Forelimb muscle (tissue), 1 donor: Measurements from ENCODE around the gene MAP2K1. TPM values are rescaled to one million over a fixed set of nuclear protein-coding genes. Genes with fewer than 3 reads are reported as not detected.
"Not testable (repeated sequence)": the region's sequence is repeated elsewhere in the genome, so short reads cannot be mapped to it uniquely, and the experiment has no call there.

Experiments
- DNase-seq: peaks from one replicate; pipeline ENCODE4 v3.0.0-alpha.2; 2013; ENCODE audit warnings: low read depth
- polyA plus RNA-seq: library from polyadenylated mRNA; unstranded; fragments of 120-200 nt; gene quantifications from one replicate; pipeline ENCODE4 v1.2.1, GENCODE V29; 2013; ENCODE audit not compliant: insufficient read length

The MAP2K1 gene
- polyA plus RNA-seq, 1 donor: 109 TPM

GRCh38 chr15:66424963-66425612, 38.4 kb downstream of the MAP2K1 start:
- DNase-seq: no peak

DNA sequence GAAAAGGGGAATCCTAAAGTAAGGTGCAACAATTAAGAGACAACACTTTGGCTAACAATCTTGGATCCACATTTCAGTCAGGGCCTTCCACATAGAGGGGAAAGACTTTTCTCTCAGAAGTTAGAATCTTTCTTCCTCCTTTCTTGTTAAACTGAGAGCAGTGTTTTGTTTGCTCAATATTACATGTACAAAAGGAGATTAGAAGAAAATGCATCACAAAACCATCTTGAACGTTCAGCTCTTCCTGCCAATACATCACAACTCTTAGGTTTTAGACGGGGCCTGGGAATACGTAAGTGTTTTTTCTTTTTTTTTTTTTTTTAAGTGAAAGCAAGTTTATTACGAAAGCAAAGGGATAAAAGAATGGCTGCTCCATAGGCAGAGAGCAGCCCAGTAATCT, 39.1 kb downstream of the MAP2K1 start:
- DNase-seq: no peak

DNA sequence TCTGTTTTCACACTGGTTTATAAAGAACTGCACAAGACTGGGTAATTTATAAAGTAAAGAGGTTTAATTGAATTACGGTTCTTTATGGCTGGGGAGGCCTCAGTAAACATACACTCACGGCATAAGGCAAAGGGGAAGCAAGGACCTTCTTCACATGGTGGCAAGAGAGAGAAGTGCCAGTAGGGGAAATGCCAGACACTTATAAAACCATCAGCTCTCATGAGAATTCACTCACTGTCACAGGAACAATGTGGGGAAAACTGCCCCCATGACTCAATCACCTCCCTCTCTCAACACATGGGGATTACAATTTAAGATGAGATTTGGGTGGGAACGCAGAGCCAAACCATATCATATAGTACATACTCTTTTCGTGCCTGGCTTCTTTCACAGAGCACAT, 42.4 kb downstream of the MAP2K1 start:
- no peak for DNase-seq

DNA sequence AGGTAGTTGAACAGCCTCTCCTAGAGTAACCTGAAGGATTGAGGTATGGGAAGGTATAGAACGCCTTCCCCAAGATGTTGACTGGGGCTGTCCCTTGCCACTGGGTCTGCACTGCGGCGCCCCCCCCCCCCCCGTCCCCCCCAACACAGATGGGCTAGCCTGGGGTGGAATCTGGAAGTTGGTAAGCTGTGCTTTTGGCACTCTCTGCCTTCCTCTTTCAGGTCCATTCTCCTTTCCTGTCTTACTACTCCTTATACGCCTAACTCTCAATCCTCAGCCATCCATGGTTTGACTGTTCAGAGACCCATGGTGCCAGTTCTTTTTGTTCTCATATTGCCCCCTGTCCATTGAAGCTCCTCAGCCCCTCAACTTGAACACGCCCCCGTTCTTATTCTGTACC, 42.8 kb downstream of the MAP2K1 start:
- no peak for DNase-seq

DNA sequence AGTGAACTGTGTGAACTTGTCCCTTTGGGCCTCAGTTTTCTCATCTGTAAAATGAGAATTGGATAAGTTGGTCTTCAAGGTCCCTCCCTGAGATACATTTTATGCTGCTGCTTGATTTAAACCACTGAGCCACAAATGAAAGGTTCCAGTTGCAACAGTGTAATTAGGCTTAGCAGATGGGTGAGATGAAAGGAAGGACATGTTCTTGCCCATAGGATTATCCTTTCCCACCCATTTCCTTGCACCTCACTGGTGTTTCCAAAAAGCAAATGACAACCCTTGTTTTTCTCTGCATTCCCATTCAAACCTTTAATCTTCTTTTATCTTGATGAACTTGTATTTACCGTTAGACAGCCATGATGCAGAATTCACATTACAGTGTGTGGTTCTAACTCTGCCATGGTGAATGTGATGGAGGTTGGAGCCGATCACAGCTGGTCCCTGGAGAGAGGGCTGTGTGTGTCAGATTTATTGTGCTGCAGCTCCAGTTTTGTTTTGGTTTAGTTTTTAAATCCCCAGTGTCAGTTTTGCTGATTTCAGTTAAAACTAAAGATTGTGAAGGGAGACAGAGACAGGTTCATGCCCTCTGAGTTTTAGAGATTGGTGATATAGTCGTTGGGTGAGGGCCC, 44.0 kb downstream of the MAP2K1 start:
- DNase-seq: no peak

- no peak for DNase-seq
These were observed 47.0 kb downstream of the MAP2K1 start for GRCh38 chr15:66433726-66434125.

GRCh38 chr15:66440501-66440900, 53.8 kb downstream of the MAP2K1 start:
- no peak for DNase-seq

- DNase-seq: no peak
These were observed 65.7 kb downstream of the MAP2K1 start for GRCh38 chr15:66452420-66452819.

DNA sequence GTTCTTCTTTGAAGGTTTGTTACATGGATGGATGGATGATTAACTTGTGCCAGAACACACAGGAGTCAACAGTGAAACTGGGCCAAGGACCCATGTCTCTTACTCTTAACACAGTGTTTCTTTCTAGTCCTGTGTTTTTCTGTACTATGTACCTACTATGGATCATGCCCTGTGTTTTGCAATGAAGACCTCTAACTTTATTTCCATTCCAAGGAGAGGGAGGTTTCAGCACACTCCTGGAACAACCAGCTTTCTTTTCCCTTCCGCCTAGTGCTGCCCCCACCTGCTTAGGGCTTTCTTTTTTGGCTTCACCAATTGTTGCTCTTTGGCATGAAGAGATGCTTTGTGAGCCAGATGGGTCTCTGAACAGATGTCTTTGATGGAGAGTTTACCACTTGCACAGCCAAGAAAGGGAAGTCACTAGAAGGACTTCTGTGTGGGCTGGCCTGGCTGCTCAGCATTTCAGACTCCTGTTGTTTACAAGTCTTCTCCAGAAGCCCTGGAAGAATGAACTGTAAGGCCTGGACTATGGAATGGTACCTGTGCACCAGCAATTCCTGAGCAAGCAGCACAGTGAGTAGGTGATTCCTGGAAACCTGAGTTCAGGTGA, 66.4 kb downstream of the MAP2K1 start:
- peak; percentile 13 for DNase-seq

DNA sequence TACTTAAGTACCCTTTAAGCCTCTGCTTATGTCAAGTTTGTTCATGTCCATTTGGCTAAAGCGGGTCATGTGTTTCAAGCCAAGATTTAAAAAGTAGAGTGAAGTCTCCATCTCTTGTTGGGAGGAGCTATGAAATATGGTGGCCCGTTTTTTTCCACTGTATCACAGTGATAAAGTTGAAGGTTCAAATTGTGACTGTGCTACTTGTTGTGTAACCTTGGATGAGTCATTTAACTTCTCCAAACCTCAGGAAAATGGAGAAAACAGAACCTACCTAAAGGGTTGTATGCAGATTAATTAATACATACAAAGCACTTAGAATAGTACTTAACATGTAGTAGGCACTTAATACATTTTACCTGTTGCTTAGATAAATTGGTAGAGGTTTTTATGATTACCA, 67.4 kb downstream of the MAP2K1 start:
- no peak for DNase-seq

GRCh38 chr15:66456211-66456610, 69.5 kb downstream of the MAP2K1 start:
- DNase-seq: no peak

DNA sequence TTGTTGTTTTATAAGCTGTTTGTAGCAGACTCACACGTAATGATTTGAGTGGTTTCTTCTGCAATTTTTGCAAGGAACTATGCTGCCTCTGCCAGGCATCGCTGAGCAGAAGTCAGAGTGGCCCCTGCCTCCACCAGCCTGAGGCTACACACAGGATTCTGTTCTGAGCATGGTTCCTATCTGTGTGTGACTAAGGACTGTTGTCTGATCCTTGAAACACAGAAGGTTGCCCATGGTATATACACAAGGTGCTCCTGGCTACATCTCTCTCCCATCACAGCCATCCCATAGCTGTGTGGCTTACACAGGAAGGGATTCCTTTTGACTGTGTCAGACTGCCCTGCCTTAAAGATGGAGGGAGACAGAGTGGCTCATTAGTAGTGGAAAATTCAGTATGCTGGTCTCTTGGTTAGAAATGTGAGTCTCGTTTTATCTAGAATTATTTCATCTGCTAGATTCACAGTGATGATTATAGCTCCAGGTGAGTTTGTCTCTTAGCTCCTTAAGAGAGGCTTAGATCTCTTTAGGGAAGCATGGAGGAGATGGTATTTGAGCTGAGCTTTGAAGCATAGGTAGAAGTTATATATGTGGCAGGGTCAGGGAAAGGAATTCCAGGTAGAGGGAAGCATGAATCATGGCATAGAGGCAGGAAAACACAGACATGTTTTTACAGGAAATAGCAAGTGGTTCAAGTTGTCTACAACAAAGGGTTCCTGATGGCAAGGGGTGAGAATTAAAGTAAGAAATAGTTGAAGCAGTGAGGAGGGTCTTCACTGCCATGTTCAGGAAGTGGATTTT, 73.3 kb downstream of the MAP2K1 start:
- DNase-seq: no peak

DNA sequence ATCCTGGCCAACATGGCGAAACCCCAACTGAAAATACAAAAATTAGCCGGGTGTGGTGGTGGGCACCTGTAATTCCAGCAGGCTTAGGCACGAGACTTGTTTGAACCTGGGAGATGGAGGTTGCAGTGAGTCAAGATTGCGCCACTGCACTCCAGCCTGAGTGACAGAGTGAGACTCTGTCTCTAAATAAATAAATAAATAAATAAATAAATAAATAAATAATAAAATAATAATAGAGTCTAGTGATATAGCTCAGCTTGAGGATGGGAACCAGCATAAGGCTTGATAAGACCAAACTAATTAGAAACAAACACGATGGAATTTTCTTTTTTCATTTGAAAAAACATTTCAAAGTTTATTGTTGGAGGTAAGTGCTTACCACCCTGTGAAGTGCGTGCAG, 74.6 kb downstream of the MAP2K1 start:
- not testable (repeated sequence) for DNase-seq

GRCh38 chr15:66461917-66462316, 75.2 kb downstream of the MAP2K1 start:
- no peak for DNase-seq

GRCh38 chr15:66462627-66463026, 75.9 kb downstream of the MAP2K1 start:
- DNase-seq: no peak

DNA sequence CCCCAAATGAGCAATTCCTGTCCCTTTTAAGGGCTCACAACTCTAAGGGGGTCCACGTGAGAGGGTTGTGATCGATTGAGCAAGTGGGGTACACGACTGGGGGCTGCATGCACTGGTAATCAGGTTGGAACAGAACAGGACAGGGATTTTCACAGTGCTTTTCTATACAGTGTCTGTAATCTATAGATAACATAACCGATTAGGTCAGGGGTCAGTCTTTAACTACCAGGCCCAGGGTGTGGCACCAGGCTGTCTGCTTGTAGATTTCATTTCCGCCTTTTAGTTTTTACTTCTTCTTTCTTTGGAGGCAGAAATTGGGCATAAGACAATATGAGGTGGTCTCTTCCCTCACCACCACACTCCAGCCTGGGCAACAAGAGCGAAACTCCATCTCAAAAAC, 78.6 kb downstream of the MAP2K1 start:
- not testable (repeated sequence) for DNase-seq

- not testable (repeated sequence) for DNase-seq
These were observed 80.7 kb downstream of the MAP2K1 start for GRCh38 chr15:66467162-66468040.

DNA sequence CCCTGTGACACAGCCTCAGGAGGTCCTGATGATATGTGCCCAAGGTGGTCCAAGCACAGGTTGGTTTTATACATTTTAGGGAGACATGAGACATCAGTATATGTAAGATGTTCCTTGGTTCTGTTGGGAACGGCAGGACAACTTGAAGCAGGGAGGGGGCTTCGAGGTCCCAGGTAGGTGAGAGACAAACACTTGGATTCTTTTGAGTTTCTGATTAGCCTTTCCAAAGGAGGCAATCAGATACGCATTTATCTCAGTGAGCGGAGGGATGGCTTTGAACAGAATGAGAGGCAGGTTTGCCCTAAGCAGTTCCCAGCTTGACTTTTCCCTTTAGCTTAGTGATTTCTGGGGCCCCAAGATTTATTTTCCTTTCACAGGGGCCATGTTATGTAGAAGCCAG, 84.1 kb downstream of the MAP2K1 start:
- DNase-seq: not testable (repeated sequence)

DNA sequence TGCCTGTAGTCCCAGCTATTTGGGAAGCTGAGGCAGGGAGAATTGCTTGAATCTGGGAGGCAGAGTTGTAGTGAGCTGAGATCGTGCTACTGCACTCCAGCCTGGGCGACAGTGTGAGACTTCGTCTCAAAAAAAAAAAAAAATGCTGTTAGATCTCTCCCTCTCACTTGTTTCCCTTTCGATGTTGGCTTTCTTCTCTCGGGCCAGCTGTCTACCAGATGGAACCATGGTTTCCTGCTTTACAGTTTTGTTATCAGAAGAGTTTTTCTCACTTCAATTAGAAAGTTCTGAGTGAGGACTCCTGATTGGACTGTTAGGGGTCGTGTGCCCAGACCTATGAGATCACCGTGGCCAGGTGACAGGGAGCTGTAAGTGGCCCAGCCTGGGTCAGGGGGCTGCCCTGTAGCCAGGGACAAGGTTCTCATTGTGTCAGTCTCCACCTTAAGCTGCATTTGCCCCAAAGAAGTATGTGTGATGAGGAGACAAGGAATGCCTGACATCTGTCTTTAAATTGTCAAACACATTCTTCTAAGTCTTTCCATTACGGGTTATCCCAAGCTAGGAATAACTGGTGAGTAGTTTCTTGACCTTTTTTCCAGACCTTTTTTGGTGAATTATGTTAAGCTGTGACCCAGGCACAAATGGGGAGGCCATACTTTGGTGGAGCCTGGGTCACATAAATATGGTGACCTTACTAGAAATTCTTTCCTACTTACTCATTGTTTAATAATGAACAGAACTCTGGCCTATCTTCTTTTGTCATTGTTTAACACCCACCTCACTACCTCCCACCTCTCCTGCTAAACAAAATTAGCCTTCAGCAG, 85.7 kb downstream of the MAP2K1 start:
- DNase-seq: no peak

- no peak for DNase-seq
These were observed 87.4 kb downstream of the MAP2K1 start for GRCh38 chr15:66474135-66474534.

- DNase-seq: no peak
These were observed 88.3 kb downstream of the MAP2K1 start for GRCh38 chr15:66474963-66475362.
